Fibroblast of skin of left quadriceps (primary cell): ENCODE measurements around the gene ABL1.

ENCODE experiments used
- DNase-seq, 2 experiments: peaks; one replicate each; pipeline ENCODE4 v3.0.0-alpha.2; 2013; ENCODE audit warnings: low read depth in 2 of 2

The ABL1 gene

DNA sequence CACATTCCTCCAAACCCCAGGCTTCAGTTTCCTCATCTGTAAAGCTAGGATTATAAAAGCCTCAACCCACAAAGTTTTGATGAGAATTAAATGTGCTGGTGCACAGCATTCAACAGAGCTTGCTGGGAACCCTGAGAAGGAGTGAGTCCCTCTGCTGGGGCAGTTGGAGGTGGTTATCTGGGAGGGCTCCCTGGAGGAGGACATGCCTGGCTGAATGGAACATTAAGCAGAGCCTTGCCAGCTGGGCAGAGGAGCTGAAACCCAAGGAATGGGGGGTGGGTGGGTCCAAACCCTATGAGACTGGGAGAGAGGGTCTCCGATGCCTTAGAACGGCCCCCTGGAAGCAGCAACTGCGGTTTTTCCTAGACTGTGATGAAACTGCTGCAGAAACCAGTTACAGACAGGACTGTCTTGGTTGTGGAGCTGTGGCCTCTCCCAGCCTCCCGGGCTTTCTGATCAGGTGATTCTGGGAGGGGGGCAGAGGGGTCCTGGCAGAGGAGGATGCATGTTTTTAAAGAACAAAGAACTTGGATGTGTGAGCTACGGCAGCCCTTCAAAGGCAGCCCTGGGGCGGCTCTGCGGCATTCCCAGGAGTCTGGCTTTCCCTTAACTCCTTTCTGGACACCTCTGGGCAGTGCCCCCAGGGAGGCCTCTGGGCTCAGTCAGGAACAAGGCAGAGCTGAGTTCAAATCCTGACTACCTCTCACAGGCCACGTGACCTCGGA lies 83.2 kb downstream of the ABL1 start:
- DNase-seq, result no peak

DNA sequence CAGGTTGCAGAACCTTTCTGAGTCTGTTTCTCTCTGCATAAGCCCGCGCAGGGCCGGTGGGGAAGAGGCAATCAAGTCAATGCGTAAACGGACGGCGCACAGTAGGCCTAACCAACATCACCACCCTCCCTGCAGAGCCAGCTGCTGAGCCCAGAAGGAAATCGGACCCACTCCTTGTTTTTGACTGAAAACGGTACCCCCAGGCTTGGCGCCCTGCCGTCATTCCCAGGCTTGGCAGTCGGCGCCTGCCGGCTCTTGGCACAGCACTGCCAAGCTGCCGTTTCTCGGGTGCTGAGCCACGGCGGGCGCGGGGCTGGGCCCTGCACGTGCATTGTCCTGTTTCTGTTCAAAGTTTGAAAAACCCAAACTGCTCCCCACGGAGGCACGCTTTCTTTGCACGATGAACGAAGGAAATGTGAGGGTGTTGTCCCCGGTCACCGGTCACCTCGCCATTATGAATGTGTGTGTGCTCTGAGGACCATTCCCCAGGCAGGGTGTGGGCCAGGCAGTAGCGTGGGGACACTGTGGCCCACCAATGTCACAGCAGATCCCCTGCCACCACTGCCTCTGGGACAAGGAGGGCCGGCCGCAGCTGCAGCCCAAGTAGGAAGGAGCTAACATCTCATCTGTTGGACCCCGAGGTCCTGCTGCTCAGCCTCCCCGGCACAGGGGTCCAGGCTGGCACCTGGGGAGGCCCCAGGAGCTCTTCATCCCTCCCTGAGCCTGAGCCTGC lies 83.9 kb downstream of the ABL1 start:
- no peak for DNase-seq

DNA sequence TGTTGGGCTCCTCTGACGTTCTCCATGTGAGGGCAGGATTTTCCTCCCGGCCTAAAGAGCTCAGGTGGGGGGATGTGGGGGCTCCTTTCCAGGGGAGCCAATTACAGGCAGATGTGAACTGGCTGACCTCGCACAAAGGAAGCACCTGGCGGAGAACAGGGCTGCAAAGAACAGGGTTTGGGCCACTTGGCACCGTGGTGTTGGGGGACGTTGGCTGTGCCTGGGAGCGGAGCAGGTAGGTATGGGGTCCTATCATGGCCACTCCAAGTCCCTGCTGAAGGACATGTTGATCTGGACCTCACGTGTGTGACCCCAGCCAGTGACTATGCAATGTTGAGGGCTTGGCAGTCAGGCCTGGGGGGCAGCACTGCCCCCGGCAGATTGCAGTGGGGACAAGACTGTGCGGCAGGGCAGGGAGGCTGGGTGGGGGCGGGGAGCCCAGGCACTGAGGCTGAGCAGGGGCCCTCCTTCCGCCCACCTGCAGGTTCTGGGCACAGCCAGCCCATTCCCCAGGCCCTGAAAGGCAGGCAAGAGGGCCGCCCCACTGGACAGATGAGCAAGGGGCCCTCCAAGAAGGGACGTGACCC lies 84.6 kb downstream of the ABL1 start:
- no peak for DNase-seq

DNA sequence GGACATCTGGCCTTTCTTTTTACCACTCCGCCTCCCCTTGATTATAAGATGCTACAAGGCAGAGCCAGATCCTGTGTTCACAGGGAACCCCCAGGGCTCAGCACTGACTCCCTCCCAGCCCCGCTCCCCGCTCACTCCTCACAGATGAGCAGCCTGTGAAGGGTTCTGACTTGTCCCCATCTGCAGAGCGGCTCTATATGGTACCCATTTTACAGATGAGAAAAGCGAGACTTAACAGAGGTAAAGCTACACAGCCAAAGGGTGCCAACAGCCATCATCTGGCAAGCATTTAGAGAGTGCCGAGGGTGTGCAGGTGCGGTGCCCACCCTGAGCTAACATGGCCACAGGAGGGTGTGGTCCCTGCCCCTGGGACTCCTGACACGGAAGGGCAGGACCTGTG lies 85.2 kb downstream of the ABL1 start:
- DNase-seq, result no peak

DNA sequence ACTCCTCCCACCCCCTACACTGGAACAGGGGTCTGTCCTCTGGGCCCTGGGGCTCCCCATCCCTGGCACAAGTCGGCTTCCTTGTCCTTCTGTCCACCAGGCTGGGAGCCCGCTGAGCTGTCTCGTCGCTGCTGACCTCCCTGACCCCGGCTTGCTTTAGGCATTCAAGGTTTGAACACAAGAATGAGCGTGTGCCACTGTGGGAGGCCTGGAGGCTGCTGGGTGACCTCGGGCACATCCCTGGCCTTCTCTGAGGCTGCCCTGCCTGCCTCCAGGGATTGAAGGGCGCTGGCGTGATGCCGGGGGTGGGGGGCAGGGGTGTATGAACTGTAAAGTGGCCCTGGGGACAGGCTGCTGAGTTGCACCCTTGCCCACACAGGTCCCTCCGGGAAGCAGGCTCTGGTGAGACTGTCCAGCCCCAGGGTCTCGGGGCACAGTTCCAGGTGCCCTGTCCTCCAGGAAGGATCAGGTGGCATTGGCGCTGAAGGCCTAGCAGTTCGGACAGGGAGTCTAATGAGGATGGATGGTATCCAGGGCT lies 85.8 kb downstream of the ABL1 start:
- DNase-seq, result no peak

DNA sequence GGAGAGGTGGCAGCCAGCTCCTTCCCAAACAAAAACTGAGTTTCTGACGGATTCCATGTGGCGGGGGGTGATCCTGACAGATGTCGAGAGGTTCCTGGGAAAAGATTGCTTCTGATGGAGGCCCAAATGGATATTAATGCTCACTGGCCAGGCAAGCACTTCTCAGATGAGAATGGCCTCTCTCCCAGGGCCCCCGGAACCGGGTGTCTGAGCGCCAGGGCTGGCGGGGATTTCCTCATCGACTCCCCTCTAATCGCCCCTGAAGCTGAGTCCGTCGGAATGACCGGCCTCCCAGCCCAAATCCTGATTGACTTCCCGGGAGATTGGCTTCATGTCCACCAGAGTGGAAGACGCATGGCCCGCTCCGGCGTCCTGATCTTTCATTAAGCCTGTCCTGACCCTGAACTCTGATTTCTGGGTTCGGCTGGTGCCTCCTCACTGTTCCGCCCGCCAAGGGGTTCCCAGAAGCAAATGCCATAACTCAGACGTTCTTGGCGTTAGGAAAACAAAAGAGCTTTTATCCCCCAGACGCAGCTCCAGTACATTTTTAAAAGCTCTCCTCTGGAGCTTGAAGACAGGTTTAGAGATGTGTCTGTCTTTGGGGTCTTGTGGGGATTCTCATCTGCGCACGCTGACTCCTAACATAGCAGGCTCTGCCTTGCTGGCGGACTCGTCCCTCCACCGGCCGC lies 86.4 kb downstream of the ABL1 start:
- no peak for DNase-seq

DNA sequence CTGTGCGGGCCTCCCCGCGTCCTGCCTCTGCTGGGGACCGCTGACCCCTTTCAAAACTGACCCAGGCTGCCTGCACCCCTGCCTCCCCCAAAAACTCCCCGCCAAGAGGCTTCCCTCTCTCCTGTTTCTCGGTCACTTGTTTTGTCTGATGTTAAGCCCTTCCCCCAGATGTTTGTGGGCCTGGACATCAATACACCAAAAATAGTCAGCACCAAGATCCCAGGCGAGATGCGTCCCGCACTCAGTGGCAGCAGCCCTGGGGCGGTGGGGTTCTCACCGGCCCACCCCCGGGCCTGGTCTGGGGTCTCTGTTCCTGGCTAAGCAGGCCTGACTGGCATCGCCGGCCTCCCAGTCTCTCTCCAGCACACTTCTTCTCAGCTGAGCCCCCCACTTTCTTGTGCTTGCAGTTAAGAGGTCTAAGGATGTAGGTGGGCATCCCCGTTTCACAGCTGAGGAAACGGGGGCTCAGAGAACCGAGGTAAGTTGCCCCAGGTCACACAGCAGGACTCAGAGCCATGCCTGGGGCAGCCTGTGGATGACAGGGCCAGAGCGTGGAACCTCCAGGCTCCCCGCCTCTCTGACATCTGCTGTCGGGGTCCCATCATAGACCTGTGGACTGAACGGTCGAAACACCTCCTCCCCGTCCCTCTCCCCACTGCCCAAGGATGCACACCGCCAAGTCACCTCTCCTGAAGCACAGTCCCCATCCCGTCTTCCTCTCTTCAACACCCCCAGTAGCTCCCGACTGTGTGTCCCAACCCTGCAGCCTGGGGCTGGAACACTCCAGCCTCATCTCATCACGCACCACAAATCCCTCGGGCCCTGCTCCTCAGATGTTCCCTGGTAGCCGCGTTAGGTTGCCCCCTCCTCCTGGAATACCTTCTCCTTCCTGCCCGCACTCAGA lies 87.2 kb downstream of the ABL1 start:
- no peak for DNase-seq

DNA sequence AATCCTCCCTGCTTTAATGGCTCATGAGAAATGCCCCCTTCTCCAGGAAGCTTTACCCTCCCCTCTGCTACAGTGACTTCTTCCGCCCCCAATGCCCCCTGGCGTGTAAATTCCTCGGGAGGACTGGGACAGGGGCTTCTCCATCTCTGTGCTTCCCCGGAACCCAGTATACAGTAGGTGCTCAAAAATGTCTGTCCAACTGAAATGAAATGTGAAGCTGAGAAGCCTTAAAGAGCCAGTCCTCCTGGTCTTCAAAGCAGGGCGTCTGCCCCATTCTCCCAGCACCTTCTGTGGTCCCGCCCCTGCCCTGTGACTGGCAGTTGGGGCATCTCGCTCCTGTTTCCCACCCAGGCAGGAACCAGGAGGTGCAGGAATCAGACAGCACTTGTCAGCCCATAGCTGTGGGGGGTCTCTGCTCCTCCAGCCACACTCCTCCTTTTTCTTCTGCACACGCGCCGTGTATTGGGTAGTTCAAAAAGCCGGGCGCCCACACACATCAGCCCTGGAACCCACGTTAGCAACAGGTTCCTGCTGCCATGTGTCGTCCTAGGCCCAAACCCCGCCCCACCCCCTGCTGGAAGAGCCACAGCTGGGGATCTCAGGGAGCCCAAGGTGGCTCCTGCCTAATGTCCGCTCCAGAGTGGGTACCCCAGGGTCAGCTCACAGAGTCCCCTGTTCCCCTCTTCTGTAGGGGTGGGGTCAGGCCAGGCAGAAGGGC lies 88.0 kb downstream of the ABL1 start:
- no peak for DNase-seq

DNA sequence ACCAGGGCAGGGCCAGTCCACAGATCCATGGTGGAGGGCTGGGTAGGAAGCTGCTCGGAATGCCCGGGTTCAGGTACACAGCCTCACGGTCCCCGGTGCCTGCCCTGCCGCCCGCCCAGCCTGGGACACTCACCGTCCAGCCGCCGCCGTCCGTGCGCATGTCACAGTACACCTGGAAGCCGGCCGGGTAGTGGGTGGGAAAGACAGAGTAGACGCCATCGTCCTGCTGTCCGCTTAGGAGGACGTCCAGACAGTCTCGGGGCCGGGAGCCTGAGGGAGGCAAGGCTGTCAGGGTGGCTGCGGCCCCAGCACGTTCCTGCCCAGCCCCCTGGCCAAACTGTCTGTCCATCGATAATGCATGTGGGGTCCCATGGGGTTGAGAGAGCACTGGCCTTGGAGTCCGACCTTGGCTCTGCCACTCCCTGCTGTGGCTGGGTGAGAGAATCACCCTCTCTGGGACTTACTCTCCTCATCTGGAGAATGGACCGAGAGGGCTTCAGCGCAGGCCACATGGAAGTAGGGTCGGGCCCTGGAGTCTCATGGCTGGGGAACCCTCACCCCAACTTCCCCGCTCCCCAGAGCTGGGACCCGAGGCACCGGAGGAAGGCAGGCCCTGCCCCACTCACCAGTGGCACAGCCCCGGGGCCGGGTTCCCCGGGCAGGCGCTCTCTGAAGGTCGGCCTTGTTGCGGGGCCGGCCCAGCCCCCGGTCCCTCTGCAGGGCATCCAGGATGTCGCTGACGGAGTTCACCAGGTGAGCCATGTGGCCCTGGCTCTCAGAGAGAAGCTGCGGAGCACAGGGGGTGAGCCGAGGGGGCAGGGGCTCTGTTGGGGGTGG lies 88.8 kb downstream of the ABL1 start:
- DNase-seq, result no peak

DNA sequence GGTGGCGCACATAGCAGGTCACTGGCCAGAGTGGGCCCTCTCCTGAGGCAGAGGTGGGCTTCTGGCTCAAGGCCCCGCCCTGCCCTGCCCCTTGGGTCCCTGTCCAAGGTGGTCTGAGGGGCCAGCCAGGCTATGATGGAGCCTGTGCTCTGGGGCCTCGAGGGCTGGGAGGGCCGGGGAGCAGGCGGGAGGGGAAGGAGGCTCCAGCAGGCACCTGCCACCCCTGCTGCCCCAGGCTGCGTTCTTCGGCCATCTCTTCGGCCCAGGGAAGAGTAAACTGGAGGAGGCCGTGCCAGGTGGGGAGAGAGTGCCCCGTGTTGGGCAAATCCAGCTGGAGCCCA lies 89.4 kb downstream of the ABL1 start:
- no peak for DNase-seq

DNA sequence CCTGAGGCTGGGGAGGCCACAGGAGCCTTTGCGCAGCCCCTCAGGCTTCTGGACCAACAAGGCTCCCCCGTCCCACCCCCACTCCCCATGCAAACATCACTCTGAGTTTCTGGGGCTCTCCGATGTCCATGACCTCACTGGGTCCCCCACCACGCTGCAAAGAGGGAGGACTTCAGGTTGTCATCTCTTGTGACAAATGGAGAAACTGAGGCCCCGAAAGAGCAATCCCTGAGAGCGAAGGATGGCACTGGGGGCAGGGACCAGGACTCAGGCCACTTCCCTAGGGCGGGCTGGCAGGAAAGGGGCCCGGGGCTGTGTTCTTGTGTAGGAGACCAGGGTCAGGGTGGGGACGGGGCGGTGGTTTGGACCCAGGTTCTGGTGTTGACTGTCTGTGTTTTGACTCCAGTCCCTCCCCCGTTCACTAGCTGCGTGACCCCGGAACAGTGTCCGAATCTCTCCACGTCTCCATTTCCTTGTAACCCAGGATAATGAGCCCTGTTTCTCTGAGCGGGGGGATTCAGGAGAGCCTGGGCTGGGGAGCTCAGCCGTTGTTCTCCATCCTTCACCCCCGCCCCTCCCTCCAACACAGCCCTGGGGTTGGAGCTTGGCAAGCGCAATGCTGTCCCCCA lies 90.1 kb downstream of the ABL1 start:
- DNase-seq, result no peak

DNA sequence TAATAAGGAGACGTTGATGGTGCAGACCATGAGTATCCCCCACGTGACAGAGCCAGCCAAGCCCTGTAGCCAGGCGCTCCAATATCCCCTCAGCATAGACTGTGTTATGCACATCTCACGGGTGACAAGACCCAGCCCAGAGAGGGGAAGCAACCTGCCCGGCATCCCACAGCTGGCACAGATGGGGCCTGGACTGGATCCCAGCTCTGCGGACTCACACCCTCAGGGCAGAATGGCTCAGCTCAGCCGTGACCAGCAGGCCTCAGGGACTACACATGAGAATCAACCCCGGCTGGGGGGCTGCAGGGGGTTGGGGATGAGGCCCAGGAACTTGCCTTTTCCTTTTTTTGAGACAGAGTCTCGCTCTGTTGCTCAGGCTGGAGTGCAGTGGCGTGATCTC lies 92.3 kb downstream of the ABL1 start:
- no peak for DNase-seq

DNA sequence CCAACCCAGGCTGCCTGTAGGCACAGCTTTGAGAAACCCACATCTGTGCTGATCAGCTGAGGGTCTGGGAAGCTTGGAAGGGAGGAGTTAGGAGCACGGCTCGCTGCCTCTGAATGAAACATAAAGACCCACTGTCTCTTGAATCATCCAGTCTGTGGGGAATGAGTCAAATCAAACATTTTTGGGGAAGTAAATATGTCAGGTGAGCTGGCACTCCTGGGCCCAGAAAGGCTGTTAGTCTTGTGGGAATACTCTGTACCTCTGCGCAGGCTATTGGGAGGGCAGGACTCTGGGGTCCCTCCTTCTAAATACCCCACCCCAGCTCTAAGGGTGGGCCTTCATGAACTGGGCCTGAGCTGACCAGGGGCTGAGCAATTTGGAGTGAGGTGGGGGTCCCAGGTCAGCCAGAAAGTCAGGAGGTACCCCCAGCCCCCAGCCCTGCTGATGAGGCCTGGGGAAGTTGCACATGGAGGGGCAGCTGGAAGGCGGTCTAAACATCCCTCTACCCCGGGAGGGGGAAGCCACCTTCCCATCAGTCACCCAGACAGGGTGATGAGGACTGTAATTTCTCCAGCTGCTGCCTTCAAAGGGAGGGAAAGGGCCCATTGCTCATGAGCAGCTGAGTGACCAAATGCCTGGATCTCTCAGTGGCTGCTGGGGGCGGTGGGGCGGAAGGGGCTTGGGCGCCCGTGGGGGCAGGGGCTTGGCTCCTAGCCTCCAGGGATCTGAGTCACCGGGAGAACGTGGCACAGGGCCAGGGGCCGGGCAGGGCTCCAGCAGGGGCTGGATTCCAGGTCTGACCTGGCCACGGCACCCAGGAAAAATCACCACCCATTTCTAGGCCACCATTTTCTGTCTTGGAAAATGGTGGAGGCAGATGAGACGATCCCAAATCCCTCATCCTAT lies 93.2 kb downstream of the ABL1 start:
- DNase-seq, result peak in 1 of 2 experiments; percentile 20

DNA sequence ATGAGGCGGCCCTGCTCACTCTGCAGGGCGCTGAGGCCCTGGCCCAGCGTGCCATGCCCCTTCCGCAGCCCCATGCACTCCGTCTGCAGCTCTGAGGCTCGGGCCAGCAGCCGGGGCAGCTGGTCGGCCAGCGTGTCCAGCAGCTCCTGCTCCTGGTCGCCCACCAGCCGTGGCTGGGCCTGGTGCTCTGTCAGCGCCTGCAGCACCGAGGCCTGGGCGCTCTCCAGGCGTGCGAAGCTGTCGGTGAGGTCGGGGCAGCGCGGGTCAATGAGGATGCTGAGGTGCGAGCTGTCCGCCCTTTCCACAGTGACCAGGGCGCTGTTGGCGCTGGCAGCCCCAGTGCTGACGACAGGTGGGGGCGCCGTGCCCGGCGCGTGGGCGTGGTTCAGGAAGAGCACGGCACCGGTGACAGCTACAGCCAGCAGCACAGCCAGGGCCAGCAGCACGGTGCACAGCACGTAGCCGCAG lies 94.6 kb downstream of the ABL1 start:
- no peak for DNase-seq

DNA sequence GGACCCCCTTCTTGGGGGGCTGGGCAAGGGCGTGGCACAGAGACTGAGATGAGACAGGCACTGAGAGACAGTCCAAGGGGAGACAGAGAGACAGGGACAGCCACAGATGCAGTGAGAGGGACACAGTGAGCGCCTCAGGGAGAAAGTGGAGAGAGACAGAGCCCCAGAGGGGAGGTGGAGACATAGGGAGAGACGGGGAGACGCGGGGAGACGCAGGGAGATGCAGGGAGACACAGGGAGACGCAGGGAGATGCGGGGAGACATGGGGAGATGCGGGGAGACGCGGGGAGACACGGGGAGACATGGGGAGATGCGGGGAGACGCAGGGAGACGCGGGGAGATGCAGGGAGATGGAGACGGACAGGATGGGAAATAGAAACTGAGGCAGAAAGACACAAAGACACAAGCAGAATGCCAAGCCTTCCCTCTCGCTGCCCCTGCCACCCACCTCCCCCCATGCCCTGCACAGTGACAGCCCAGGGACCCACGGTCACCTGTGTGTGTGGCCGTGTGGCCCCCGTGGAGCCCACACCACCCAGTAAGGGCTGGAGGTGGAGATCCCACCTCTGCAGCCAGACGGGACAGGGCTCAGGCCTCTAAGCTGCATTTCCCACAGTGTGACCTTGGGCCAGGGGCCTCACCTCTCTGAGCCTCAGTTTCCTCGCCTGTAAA lies 95.2 kb downstream of the ABL1 start:
- no peak for DNase-seq

DNA sequence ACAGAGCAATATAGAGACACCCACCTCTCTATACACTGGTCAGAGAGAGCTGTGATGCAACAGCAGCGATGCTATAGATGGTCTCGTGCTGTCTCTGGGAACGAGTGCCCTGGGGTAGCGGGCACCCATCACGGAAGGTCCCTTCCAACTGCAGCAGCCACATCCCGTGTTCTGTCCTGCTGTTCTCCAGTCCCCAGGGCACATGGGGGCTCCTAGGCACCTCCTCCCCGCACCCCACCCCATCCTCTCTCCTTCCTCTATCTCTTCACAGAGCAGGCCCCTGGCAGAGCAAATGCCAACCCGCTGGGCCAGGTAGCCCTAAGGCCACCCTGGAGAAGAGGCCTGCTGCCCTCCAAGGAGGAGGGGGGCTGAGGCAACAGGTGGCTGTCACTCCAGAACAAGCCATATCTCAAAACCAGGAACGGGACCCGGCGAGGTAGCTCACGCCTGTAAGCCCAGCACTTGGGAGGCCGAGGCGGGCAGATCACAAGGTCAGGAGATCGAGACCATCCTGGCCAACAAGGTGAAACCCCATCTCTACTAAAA lies 95.8 kb downstream of the ABL1 start:
- no peak for DNase-seq
